NCI-H82 (cell line): ENCODE data around the gene GPS1.

Source experiments
- DNase-seq: peaks from one replicate; lab custom pipeline; 2025; lab: John Stamatoyannopoulos, UW

The GPS1 gene

GRCh38 chr17:82045936-82046484 is 5.7 kb upstream of the GPS1 start:
- no peak for DNase-seq

GRCh38 chr17:82046903-82047302 is 4.8 kb upstream of the GPS1 start:
- DNase-seq = no peak

GRCh38 chr17:82047379-82047778 is 4.3 kb upstream of the GPS1 start:
- DNase-seq = no peak

GRCh38 chr17:82047914-82048570 is 3.7 kb upstream of the GPS1 start:
- DNase-seq = no peak

GRCh38 chr17:82048571-82048971 is 3.1 kb upstream of the GPS1 start:
- no peak for DNase-seq

GRCh38 chr17:82049106-82049505 is 2.6 kb upstream of the GPS1 start:
- no peak for DNase-seq

GRCh38 chr17:82049521-82049971 is 2.2 kb upstream of the GPS1 start:
- DNase-seq = no peak

- DNase-seq = no peak
These were observed 1.4 kb upstream of the GPS1 start for GRCh38 chr17:82050152-82050760.

GRCh38 chr17:82050761-82051641 is 697 bp upstream of the GPS1 start:
- DNase-seq = no peak

GRCh38 chr17:82052638-82053059 is 951 bp downstream of the GPS1 start:
- no peak for DNase-seq

- DNase-seq = no peak
These were observed 1.4 kb downstream of the GPS1 start for GRCh38 chr17:82053130-82053529.

GRCh38 chr17:82053556-82054263 is 2.0 kb downstream of the GPS1 start:
- no peak for DNase-seq

GRCh38 chr17:82054351-82055022 is 2.8 kb downstream of the GPS1 start:
- DNase-seq = no peak

- DNase-seq = no peak
These were observed 3.6 kb downstream of the GPS1 start for GRCh38 chr17:82055023-82055964.

GRCh38 chr17:82055965-82056728 is 4.4 kb downstream of the GPS1 start:
- no peak for DNase-seq

- DNase-seq = no peak
These were observed 5.3 kb downstream of the GPS1 start for GRCh38 chr17:82056729-82057621.

- DNase-seq = no peak
These were observed 6.6 kb downstream of the GPS1 start for GRCh38 chr17:82058230-82058854.

GRCh38 chr17:82058855-82059249 is 7.2 kb downstream of the GPS1 start:
- no peak for DNase-seq
